HG03469 (cell line): ENCODE measurements around the gene THRSP.
"Not testable (repeated sequence)": the region's sequence is repeated elsewhere in the genome, so short reads cannot be mapped to it uniquely, and the experiment has no call there.

Experiments
- ATAC-seq: cut with Tn5 transposase; IDR thresholded peaks from one replicate; pipeline ENCODE4 v1.9.1; 2021; ENCODE audit warnings: mild to moderate bottlenecking, moderate library complexity, moderate number of reproducible peaks; ENCODE audit not compliant: unreplicated experiment

The THRSP gene

DNA sequence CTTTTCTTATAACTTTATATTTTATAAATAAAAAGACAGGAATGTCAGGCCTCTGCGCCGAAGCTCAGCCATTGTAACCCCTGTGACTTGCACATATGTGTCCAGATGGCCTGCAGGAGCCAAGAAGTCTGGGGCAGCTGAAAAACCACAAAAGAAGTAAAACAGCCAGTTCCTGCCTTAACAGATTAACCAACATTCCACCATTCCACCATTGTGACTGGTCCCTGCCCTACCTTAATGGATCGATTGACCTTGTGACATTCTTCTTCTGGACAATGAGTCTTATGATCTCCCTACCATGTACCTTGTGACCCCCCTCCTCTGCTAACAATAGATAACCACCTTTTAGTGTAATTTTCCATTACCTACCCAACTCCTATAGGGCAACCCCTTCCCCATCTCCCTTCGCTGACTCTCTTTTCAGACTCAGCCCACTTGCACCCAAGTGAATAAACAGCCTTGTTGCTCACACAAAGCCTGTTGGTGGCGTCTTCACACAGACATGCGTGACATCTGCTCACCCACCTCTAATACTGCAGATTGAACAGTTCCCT lies 22.9 kb downstream of the THRSP start:
- not testable (repeated sequence) for ATAC-seq

- no peak for ATAC-seq
Measured at GRCh38 chr11:78094250-78094649, 30.6 kb downstream of the THRSP start.

GRCh38 chr11:78097666-78098385 lies 34.2 kb downstream of the THRSP start:
- no peak for ATAC-seq

- ATAC-seq, result no peak
Measured at GRCh38 chr11:78099666-78100065, 36.0 kb downstream of the THRSP start.

- ATAC-seq, result no peak
Measured at GRCh38 chr11:78100261-78100660, 36.6 kb downstream of the THRSP start.

DNA sequence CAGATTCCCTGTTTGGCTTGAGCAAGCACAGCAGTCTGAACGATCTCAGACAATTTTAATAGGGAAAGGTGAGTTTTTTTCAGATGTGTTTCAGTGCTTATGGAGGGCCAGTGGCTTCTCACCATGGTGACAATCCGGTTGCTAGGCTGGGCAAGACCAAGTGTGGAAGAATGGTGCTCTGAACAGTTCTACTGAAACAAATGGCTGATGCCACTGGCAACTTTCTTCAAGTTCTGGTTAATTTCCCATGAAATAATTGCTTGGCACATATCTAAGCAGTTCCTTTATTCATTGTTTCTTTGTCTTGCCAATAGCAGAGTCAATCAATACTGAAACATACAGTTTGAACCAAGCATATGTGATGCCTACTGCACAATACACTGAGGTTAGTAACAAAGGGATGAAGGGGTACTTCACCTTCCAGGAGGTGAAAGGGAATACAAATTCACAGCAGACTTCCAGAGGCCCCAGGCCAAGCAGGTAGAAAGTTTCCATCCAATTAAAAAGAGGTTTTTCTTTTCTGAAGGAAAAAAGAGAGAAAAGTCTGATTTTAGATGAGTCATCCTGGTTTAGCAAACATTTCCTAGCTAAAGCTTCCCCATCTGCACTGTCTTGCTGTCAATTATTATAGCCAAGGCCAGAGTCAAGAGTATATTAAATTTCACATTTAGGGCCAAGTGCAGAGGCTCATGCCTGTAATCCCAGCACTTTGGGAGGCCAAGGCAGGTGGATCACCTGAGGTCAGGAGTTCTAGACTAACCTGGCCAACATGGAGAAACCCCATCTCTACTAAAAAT lies 37.2 kb downstream of the THRSP start:
- no peak for ATAC-seq

DNA sequence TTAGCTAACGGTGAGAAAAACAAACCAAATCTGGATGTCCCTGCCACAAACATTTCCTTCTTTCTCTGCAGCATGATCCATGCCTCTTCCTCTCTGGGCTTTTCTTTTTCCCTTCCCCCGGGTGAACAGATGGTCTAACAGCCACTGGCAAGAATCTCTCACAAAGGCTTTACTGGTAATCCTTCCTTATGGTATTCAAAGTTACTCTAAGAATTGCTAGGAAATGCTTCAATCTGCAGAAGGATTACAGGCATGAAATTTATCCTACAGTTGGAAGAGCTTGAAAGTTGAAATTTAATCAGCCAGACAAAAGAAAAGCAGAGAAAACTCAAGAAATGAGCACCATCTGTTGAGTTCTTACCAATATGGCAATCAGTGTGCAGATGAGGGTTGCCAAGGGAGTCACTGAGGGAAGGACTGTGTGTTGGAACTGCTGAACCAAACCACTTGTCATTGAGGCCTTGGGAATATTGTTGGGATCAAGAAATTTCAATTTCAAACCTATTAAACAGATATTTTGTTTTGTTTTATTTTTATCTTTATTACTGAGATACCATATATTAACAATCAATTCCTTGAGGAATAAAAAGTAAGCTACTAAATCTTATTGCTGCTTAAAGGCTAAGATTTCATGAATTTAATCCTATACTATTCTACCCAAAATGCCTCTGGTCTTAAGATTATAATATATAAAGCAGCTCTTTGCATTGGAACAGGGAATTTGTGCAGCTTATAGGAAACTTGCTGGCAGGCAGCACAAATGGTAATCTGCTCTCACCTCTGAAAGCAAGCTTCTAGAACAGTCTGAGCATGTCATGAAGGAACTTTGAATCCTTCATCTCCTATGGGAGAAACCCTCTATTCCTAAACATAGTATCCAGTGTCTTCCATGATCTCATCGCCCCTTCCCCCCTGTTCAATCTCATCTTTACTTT lies 45.7 kb downstream of the THRSP start:
- ATAC-seq, result no peak

DNA sequence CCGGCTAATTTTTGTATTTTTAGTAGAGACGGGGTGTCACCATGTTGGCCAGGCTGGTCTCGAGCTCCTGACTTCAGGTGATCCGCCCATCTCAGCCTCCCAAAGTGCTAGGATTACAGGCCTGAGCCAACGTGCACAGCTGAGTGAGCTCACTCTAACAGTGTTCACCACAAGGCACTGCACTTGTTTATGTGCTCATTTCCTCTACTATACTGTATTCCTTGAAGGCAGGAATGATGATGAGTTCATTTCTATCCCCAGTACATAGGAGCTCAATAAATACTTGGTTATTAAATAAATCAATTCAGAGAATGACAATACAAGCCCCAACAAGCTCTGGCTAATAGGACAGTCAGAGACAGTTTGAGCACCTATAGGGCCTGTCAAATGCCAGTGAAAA lies 46.7 kb downstream of the THRSP start:
- no peak for ATAC-seq

GRCh38 chr11:78110830-78111229 lies 47.2 kb downstream of the THRSP start:
- no peak for ATAC-seq

GRCh38 chr11:78111298-78111697 lies 47.6 kb downstream of the THRSP start:
- ATAC-seq, result no peak

DNA sequence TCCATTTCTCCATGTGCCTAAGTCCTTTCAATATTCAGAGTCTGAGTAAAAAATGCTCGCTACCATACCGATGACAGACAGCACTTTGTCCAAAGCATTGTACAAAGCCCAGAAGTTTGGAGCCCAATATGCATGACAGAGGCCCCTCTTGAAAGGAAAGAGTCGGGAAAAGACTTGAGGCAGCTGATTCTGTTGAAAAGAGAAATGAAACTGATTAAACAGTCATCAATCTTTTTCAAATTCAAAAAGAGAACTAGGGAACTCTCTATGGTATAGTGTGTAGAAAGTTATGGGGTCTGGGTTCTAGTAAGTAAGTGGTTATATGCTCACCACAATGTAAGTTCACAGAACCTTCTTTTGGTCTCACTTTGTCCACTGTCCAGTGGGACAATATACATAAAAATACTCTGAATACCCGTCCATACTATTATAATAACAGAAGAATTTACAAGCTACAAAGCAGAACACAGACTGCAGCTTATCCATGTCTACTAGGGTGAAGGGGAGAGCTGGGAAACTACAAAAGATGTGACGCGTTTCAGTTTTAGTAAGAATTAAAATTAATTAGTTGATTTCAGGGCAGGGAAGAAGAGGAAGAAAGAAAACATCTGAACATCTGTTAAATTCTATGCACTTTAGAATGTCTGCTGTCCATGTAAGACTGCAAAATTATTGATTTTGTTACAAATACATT lies 49.1 kb downstream of the THRSP start:
- ATAC-seq, result no peak
